Ascending aorta (tissue), 2 donors: ENCODE data around the gene NOP53. TPM values are rescaled to one million over a fixed set of nuclear protein-coding genes. Genes with fewer than 3 reads are reported as not detected.

Source experiments
- DNase-seq, 2 donors: peaks; one replicate each; pipeline ENCODE4 v3.0.0-alpha.2; 2019; ENCODE audit warnings: low spot score in 2 of 2
- H3K27ac ChIP-seq, 2 donors: fragments of 200-600 bp; sonication (generic); one replicate each; pipeline ENCODE4 v1.5.1; 2016 to 2017; ENCODE audit warnings: mild to moderate bottlenecking in 1 of 2
- H3K27me3 ChIP-seq: fragments of 200-600 bp; sonication (generic); one replicate; pipeline ENCODE4 v1.5.1; 2017
- H3K36me3 ChIP-seq, 2 donors: fragments of 200-600 bp; sonication (generic); one replicate each; pipeline ENCODE4 v1.5.1; 2016
- H3K4me1 ChIP-seq, 2 donors: fragments of 200-600 bp; sonication (generic); one replicate each; pipeline ENCODE4 v1.5.1; 2016 to 2017; ENCODE audit warnings: mild to moderate bottlenecking in 1 of 2
- H3K4me3 ChIP-seq, 2 donors: fragments of 200-600 bp; sonication (generic); one replicate each; pipeline ENCODE4 v1.5.1; 2016 to 2017; ENCODE audit warnings: mild to moderate bottlenecking in 1 of 2
- H3K9me3 ChIP-seq, 2 donors: fragments of 200-600 bp; sonication (generic); one replicate each; pipeline ENCODE4 v1.5.1; 2016
- CTCF ChIP-seq, 3 experiments: fragments of 200-600 bp in 2 of 3; fragments of 450-650 bp in 1 of 3; sonication (generic) in 2 of 3; IDR thresholded peaks; one replicate each; pipeline ENCODE4 v1.5.1; 2016 to 2019; ENCODE audit warnings: antibody characterized with exemption in 3 of 3, mild to moderate bottlenecking in 1 of 3, moderate library complexity in 1 of 3
- intact Hi-C: fragments of 100-400 bp; cut with DNase I; formaldehyde crosslinking; loops from one replicate; pipeline ENCODE4 v1.15.1; 2023
- total RNA-seq: library from RNA; depleted of rRNA; stranded (reverse); fragments of >200 nt; gene quantifications from one replicate; pipeline ENCODE4 v1.1.0, GENCODE V29; 2016

The NOP53 gene
- total RNA-seq, 1 donor from 2014 or later: 385 TPM

GRCh38 chr19:47749326-47749725 lies 4.0 kb downstream of the NOP53 start:
- Histone ChIP-seq H3K27ac (no peak overlapping the region), H3K27me3 (no peaks in the 10 kb centered on the region), H3K9me3 (no peaks in the 10 kb centered on the region), H3K4me3 (no peak overlapping the region), H3K36me3 (peaks cover 73 to 77% of the 10 kb centered on the region in 2 donors), H3K4me1 (peaks cover 4 to 12% of the 10 kb centered on the region in 2 donors)
- intact Hi-C loops: no loop called here
- no peak for TF ChIP-seq CTCF (IDR thresholded peaks at IDR 0.05)
- no peak for DNase-seq

GRCh38 chr19:47750752-47751151 lies 5.4 kb downstream of the NOP53 start:
- Histone ChIP-seq H3K27ac (no peak overlapping the region), H3K36me3 (peaks cover 87 to 91% of the 10 kb centered on the region in 2 donors), H3K4me3 (no peak overlapping the region), H3K9me3 (no peaks in the 10 kb centered on the region), H3K27me3 (no peaks in the 10 kb centered on the region), H3K4me1 (peaks cover 4 to 8% of the 10 kb centered on the region in 2 donors)
- DNase-seq: no peak
- no peak for TF ChIP-seq CTCF (IDR thresholded peaks at IDR 0.05)
- intact Hi-C loops: no loop called here

DNA sequence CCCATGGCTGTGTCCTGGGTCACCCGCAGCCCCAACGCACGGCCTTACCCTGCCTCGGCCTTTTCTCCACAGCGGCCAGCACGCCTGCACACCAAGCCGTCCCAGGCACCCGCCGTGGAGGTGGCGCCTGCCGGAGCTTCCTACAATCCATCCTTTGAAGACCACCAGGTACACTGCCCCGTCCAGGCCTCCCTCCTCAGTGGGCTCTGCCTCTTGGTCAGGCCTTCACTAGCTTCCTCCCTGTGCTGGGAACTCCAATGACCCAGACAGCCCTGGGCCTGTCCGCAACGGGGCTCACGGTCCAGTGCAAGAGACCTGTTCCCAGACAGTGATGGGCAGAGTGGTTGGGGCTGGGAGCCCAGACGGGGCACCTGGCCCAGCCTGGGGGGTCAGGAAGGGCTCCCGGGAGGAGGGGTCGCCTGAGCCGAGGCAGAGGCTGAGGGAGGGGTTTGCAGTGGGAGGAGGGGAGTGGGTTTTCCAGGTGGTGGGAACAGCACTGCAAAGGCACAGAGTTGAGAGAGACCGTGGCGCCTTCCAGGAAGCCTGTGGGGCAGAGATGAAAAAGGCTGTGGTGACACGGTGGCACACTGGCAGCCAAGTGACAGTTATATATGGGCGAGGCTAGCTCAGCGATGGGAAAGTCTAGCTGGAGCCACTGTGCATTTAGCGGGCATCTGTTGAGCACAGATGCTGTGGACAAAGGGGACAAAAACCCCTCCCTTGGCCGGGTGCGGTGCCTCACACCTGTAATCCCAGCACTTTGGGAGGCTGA lies 7.3 kb downstream of the NOP53 start:
- TF ChIP-seq CTCF (IDR thresholded peaks at IDR 0.05): no peak
- no peaks in the 10 kb centered on the region for H3K4me1 ChIP-seq
- no peak overlapping the region for H3K4me3 ChIP-seq
- H3K27ac ChIP-seq: no peak overlapping the region
- no peaks in the 10 kb centered on the region for H3K27me3 ChIP-seq
- no peak for DNase-seq
- intact Hi-C loops: no loop called here
- H3K36me3 ChIP-seq: peaks cover 99% of the 10 kb centered on the region in 2 donors
- H3K9me3 ChIP-seq: no peaks in the 10 kb centered on the region

GRCh38 chr19:47754206-47755064 lies 9.1 kb downstream of the NOP53 start:
- TF ChIP-seq CTCF (IDR thresholded peaks at IDR 0.05): no peak
- Histone ChIP-seq H3K4me1 (no peaks in the 10 kb centered on the region), H3K27me3 (no peaks in the 10 kb centered on the region), H3K9me3 (no peaks in the 10 kb centered on the region), H3K4me3 (no peak overlapping the region), H3K36me3 (peaks cover 93 to 96% of the 10 kb centered on the region in 2 donors), H3K27ac (no peak overlapping the region)
- intact Hi-C loops: no loop called here
- DNase-seq: no peak

- H3K27ac ChIP-seq: no peak overlapping the region
- no peak for TF ChIP-seq CTCF (IDR thresholded peaks at IDR 0.05)
- no peaks in the 10 kb centered on the region for H3K9me3 ChIP-seq
- H3K27me3 ChIP-seq: no peaks in the 10 kb centered on the region
- peaks cover 85 to 88% of the 10 kb centered on the region in 2 donors for H3K36me3 ChIP-seq
- DNase-seq: no peak
- no peaks in the 10 kb centered on the region for H3K4me1 ChIP-seq
- H3K4me3 ChIP-seq: no peak overlapping the region
- intact Hi-C loops: no loop called here
These were observed 9.9 kb downstream of the NOP53 start for GRCh38 chr19:47755065-47755761.
